ENCODE measurements around the gene TXNDC11. TPM values are rescaled to one million over a fixed set of nuclear protein-coding genes. Genes with fewer than 3 reads are reported as not detected.
A peak's percentile ranks its signal among the peaks of the same experiment; 100 is the strongest.

The TXNDC11 gene
- total RNA-seq, 6 experiments from 2014 or later: 43.2 to 63.3 (median 54.0) TPM

DNA sequence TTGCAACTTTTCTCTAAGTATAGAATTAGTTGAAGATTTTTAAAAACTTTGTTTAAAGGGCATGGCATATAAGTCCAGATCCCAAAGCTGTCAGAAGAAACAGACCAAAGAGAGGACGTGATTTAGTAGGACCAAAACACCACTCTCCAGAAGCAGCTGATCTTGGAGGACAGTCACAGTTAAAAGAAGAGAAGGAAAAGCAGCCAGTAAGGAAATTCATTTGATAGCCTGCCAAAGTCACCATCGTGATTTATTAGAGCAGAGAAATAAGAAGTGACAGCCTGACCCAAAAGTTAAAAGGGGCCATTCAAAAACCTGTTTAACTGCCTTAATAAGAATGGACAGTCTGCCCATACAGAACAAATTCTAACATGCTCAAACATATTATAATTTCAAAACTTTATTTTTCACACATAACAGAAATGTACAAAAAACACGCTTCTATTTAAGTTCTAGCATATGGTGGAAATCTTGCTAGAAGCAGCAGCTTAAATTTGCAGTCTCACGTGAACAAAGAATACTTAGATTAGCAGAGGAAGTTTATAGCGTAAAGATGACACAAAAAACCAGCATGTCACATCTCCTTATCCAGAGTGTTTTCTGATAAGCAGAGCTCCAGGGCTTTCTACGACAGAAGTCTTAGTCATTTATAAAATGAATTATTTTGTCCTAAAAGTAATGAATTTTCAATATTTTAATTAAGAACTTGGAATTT is 37.2 kb downstream of the TXNDC11 start:
- WGBS (ENCODE audit: insufficient coverage, low coverage, low lambda C conversion rate, missing lambda C conversion rate): 67% methylated on average over 6 of the region's 6 CpGs
- H3K9me3 ChIP-seq: no peaks in the 10 kb centered on the region
- intact Hi-C loops (cut with DNase I): no loop called here
- H3K4me1 ChIP-seq: peaks cover 0 to 10% (median 3%) of the 10 kb centered on the region in 4 donors
- H3K27me3 ChIP-seq: no peaks in the 10 kb centered on the region
- no peak for DNase-seq
- TF ChIP-seq, protein P1, sequence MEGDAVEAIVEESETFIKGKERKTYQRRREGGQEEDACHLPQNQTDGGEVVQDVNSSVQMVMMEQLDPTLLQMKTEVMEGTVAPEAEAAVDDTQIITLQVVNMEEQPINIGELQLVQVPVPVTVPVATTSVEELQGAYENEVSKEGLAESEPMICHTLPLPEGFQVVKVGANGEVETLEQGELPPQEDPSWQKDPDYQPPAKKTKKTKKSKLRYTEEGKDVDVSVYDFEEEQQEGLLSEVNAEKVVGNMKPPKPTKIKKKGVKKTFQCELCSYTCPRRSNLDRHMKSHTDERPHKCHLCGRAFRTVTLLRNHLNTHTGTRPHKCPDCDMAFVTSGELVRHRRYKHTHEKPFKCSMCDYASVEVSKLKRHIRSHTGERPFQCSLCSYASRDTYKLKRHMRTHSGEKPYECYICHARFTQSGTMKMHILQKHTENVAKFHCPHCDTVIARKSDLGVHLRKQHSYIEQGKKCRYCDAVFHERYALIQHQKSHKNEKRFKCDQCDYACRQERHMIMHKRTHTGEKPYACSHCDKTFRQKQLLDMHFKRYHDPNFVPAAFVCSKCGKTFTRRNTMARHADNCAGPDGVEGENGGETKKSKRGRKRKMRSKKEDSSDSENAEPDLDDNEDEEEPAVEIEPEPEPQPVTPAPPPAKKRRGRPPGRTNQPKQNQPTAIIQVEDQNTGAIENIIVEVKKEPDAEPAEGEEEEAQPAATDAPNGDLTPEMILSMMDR (IDR thresholded peaks at IDR 0.05): no peak
- TF ChIP-seq POLR2A (IDR thresholded peaks at IDR 0.05): no peak
- H3K27ac ChIP-seq: no peak overlapping the region
- no peak for ATAC-seq
- no peak overlapping the region for H3K4me3 ChIP-seq
- peaks cover 0 to 19% (median 10%) of the 10 kb centered on the region in 4 donors for H3K36me3 ChIP-seq

DNA sequence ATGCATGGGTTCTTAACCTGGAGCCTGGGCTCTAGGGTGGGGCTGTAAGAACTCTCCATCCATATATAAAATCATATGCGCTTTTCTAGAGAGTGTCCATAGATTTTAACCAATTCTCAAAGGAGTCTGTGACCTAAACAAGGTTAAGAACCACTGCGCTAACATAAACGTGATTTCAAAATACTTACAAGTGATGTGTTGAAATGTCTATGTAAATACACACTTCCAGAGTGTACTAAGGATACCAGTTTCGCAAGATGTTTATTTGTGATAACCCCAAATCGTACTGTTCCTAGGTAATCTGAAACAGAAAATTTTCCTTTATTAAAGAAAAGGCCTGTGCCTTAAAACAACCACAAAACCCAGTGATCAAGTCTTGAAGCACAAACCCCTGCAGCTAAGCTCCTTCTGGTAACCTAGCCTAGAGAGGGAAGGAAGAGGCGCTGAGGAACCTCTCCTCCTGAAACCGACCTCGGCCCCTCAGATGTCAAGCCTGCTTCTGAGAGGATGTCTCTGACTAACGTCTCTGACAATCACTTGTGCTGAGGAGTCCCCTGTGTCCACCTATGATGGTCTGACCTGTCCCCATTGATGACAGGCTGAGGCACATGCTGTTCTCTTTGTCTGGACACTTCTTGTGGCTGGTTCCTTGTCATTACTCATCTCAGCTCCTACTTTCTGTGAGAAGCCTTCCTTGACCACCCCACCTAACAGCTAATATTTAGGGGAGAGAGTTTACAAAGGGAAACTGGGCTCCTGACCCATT is 42.2 kb downstream of the TXNDC11 start:
- peak overlapping the region in 1 of 3 donors; percentile 3 for H3K4me3 ChIP-seq
- no peak for TF ChIP-seq POLR2A (IDR thresholded peaks at IDR 0.05)
- TF ChIP-seq, protein P1 (IDR thresholded peaks at IDR 0.05): no peak
- H3K27me3 ChIP-seq: no peaks in the 10 kb centered on the region
- peaks cover 0 to 21% (median 7%) of the 10 kb centered on the region in 4 donors for H3K4me1 ChIP-seq
- peaks cover 0 to 34% (median 20%) of the 10 kb centered on the region in 4 donors for H3K36me3 ChIP-seq
- 40% methylated on average over 5 of the region's 9 CpGs for WGBS (ENCODE audit: insufficient coverage, low coverage, low lambda C conversion rate, missing lambda C conversion rate)
- peak overlapping the region; percentile 29 to 75 (median 57) for H3K27ac ChIP-seq
- H3K9me3 ChIP-seq: no peaks in the 10 kb centered on the region
- ATAC-seq (peak; percentile 67 to 84 (median 74)), DNase-seq (peak in 1 of 3 donors; percentile 52)
- intact Hi-C loops (cut with DNase I): no loop called here

DNA sequence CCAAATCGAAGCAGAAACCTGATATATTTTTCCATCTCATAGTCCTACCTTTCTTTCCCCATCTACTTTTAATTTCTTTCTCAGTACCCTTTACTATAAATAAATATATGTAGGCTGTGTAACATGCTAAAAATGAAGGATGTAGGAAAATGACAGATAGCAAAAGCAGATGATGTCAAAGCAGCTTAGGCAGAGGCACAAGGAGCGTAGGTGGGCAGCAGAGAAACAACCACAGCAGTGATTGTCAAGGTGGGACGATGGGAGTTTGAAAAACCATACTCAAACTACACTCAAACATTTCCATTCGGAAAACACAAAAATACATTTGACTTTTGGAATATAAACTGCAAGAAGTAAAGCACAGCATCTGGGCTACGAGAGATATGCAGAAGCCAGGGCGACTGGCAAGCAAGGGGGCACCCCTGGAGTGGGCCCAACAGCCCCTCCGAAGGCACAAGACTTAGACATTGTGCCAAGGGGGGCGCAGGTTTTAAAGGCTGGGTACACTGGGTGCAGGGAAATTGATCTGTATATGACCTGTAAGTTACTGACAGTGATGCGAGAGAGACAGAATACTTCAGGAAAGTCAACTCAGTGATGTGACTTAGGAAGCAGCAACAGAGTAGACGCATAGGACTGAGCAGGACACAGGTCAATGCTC is 43.3 kb downstream of the TXNDC11 start:
- Histone ChIP-seq H3K36me3 (peaks cover 0 to 45% (median 26%) of the 10 kb centered on the region in 4 donors), H3K4me1 (peaks cover 0 to 21% (median 7%) of the 10 kb centered on the region in 4 donors), H3K27ac (peak overlapping the region in 2 of 3 donors; percentile 7 to 75), H3K9me3 (no peaks in the 10 kb centered on the region), H3K27me3 (no peaks in the 10 kb centered on the region), H3K4me3 (no peak overlapping the region)
- ATAC-seq (peak in 2 of 4 donors; percentile 20 to 43), DNase-seq (peak in 1 of 3 donors; percentile 44)
- TF ChIP-seq, protein P1 (IDR thresholded peaks at IDR 0.05): no peak
- no peak for TF ChIP-seq POLR2A (IDR thresholded peaks at IDR 0.05)
- 78% methylated on average over 9 of the region's 10 CpGs for WGBS (ENCODE audit: insufficient coverage, low coverage, low lambda C conversion rate, missing lambda C conversion rate)
- intact Hi-C loops (cut with DNase I): no loop called here

DNA sequence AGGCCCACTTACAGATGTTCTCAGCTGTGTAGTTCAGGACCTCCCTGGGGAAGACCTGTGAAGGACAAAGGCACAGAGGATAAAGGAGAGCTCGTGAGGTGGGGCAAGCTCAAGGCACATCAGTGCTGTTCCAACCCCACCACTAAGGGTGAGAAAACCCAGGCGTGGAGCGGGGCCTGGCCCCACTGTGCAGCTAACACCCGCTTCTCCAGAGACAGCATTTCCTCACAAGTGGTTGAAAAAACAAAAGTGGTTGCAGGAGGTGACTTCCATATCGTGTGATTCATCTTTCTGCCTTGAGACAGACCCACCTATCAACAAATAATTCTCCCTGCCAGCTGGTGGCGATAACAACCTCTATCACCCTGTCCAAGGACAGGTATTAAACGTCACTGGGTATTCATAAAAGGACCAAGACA is 44.4 kb downstream of the TXNDC11 start:
- no peaks in the 10 kb centered on the region for H3K27me3 ChIP-seq
- no peaks in the 10 kb centered on the region for H3K9me3 ChIP-seq
- ATAC-seq (peak in 1 of 4 donors; percentile 18), DNase-seq (peak in 1 of 3 donors; percentile 37)
- peaks cover 0 to 49% (median 29%) of the 10 kb centered on the region in 4 donors for H3K36me3 ChIP-seq
- H3K4me1 ChIP-seq: peaks cover 0 to 21% (median 7%) of the 10 kb centered on the region in 4 donors
- no peak for TF ChIP-seq POLR2A (IDR thresholded peaks at IDR 0.05)
- TF ChIP-seq, protein P1 (IDR thresholded peaks at IDR 0.05): peak in 2 of 4 donors; percentile 6 to 25
- WGBS (ENCODE audit: insufficient coverage, low coverage, low lambda C conversion rate, missing lambda C conversion rate): 17% methylated on average over 1 of the region's 7 CpGs
- no peak overlapping the region for H3K27ac ChIP-seq
- no peak overlapping the region for H3K4me3 ChIP-seq
- intact Hi-C loops (cut with DNase I): no loop called here
